Suprapubic skin (tissue), 4 donors: ENCODE data around the gene DDX5.

Source experiments
- CTCF ChIP-seq, 2 donors: fragments of 200-600 bp in 1 of 2; fragments of 450-650 bp in 1 of 2; sonication (generic) in 1 of 2; IDR thresholded peaks; one replicate each; pipeline ENCODE4 v1.5.1; 2016 to 2019; ENCODE audit warnings: antibody characterized with exemption in 2 of 2, mild to moderate bottlenecking in 1 of 2, moderate library complexity in 1 of 2
- POLR2A ChIP-seq, 2 donors: fragments of 450-650 bp; IDR thresholded peaks; one replicate each; pipeline ENCODE4 v1.6.1; 2017; ENCODE audit warnings: antibody characterized with exemption in 2 of 2, mild to moderate bottlenecking in 2 of 2, moderate library complexity in 2 of 2
- POLR2AphosphoS5 ChIP-seq, 3 donors: sonication (generic); formaldehyde crosslinking; IDR thresholded peaks; one replicate each; pipeline ENCODE4 v1.6.1; 2017; ENCODE audit warnings: antibody characterized with exemption in 3 of 3

DNA sequence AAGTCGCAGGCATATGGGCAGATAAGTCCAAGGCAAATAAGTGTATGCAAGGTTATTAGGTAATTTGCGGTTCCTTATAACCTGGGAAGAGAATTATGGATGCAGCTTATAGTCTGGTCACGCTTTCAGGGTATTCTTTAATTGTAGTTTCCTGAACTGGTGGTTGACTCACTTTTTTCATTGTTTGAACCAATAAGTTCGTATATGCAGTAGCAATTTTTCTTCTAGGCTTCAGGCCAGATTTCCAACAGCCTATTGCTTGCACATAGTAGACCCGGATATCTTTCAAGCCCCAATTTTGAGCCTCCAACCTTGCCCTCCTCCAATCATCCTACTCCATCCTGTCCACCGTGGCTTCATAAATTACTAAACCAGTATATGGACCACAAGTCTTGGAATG lies 13.5 kb upstream of the DDX5 start:
- TF ChIP-seq CTCF (IDR thresholded peaks at IDR 0.05) (no peak), POLR2A (IDR thresholded peaks at IDR 0.05) (no peak), POLR2AphosphoS5 (IDR thresholded peaks at IDR 0.05) (no peak)
